ENCODE data around the gene GSK3B.

GSK3B gene

GRCh38 chr3:119815716-119816115 lies 278.5 kb downstream of the GSK3B start:
- no peak for DNase-seq (ENCODE audit: low read depth in 2 of 2)
- H3K4me3 ChIP-seq (replicated peaks in 1 of 2; ENCODE audit: low read depth in 2 of 2, low read length in 2 of 2) = no peak overlapping the region
- TF ChIP-seq CTCF (IDR thresholded peaks at IDR 0.05; ENCODE audit: low read depth, low read length) = no peak

- no peak for TF ChIP-seq CTCF (IDR thresholded peaks at IDR 0.05; ENCODE audit: low read depth, low read length)
- no peak for DNase-seq (ENCODE audit: low read depth in 2 of 2)
- H3K4me3 ChIP-seq (replicated peaks in 1 of 2; ENCODE audit: low read depth in 2 of 2, low read length in 2 of 2) = no peak overlapping the region
These were observed 281.7 kb downstream of the GSK3B start for GRCh38 chr3:119812491-119813058.

- DNase-seq (ENCODE audit: low read depth in 2 of 2) = peak; percentile 29 to 33
- TF ChIP-seq CTCF (IDR thresholded peaks at IDR 0.05; ENCODE audit: low read depth, low read length) = peak; percentile 6
- H3K4me3 ChIP-seq (replicated peaks in 1 of 2; ENCODE audit: low read depth in 2 of 2, low read length in 2 of 2) = peak overlapping the region; percentile 45 to 47
These were observed 284.2 kb downstream of the GSK3B start for GRCh38 chr3:119810018-119810435.

- no peak for DNase-seq (ENCODE audit: low read depth in 2 of 2)
- peak overlapping the region; percentile 45 to 47 for H3K4me3 ChIP-seq (replicated peaks in 1 of 2; ENCODE audit: low read depth in 2 of 2, low read length in 2 of 2)
- no peak for TF ChIP-seq CTCF (IDR thresholded peaks at IDR 0.05; ENCODE audit: low read depth, low read length)
These were observed 284.8 kb downstream of the GSK3B start for GRCh38 chr3:119809249-119810017.

- no peak overlapping the region for H3K4me3 ChIP-seq (replicated peaks in 1 of 2; ENCODE audit: low read depth in 2 of 2, low read length in 2 of 2)
- no peak for TF ChIP-seq CTCF (IDR thresholded peaks at IDR 0.05; ENCODE audit: low read depth, low read length)
- DNase-seq (ENCODE audit: low read depth in 2 of 2) = no peak
These were observed 285.4 kb downstream of the GSK3B start for GRCh38 chr3:119808843-119809242.

GRCh38 chr3:119808244-119808643 lies 286.0 kb downstream of the GSK3B start:
- no peak for DNase-seq (ENCODE audit: low read depth in 2 of 2)
- TF ChIP-seq CTCF (IDR thresholded peaks at IDR 0.05; ENCODE audit: low read depth, low read length) = no peak
- H3K4me3 ChIP-seq (replicated peaks in 1 of 2; ENCODE audit: low read depth in 2 of 2, low read length in 2 of 2) = no peak overlapping the region

Data from cardiac fibroblast (primary cell).